Erythroblast (primary cell): ENCODE results near the gene TMEM223.

ENCODE experiments used
- GATA1 ChIP-seq: IDR thresholded peaks from 2 replicates; pipeline ENCODE4 v1.6.1; 2011; ENCODE audit warnings: low read depth, mild to moderate bottlenecking, control low read depth, low read length, moderate library complexity
- POLR2A ChIP-seq: IDR thresholded peaks from 2 replicates; pipeline ENCODE4 v1.6.1; 2011; ENCODE audit warnings: mild to moderate bottlenecking, low read length

DNA sequence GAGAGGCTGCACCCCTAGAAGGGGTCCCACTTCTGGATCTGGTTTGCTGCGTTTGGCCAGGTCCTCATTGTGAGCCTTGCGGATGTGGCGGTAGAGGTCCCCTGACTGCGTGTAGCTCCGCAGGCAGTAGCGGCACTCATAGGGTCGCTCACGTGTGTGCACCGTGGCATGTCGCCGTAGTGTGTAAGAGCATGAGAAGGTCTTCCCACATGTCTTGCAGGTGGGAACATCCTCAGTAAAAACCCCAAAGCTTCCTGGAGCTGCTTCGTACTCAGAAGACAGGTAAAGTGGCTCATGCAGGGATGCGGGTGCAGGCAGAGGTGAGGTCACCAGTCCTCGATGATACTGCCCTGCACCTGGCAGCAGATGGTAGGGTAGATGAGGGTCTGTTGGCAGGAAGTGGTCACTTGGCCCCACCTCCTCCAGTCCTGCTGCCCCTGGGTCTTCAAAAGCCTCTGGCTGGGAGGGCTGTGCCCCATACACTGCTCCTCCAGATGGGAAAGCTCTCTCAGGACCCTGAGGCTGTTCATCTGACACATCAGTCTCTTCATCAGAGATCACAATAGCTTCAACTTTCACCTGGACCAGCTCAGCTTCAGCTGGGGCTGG lies 39.5 kb downstream of the TMEM223 start:
- TF ChIP-seq POLR2A, result no peak
- no peak for TF ChIP-seq GATA1
